HL-60/S4 (cell line): ENCODE data around the gene ITGA5.

Experiments
- in situ Hi-C: fragments of 300-500 bp; cut with MboI; formaldehyde crosslinking; loops from 2 replicates; pipeline ENCODE4 v1.14.3; 2022; ENCODE audit warnings: low sequenced_read_pairs

Gene ITGA5

GRCh38 chr12:54374562-54375258, 44.4 kb downstream of the ITGA5 start:
- in situ Hi-C loops, result loop anchor here (10.0 kb wide), 1 partner anchor 380 kb away; no protein-coding TSS in a partner anchor

DNA sequence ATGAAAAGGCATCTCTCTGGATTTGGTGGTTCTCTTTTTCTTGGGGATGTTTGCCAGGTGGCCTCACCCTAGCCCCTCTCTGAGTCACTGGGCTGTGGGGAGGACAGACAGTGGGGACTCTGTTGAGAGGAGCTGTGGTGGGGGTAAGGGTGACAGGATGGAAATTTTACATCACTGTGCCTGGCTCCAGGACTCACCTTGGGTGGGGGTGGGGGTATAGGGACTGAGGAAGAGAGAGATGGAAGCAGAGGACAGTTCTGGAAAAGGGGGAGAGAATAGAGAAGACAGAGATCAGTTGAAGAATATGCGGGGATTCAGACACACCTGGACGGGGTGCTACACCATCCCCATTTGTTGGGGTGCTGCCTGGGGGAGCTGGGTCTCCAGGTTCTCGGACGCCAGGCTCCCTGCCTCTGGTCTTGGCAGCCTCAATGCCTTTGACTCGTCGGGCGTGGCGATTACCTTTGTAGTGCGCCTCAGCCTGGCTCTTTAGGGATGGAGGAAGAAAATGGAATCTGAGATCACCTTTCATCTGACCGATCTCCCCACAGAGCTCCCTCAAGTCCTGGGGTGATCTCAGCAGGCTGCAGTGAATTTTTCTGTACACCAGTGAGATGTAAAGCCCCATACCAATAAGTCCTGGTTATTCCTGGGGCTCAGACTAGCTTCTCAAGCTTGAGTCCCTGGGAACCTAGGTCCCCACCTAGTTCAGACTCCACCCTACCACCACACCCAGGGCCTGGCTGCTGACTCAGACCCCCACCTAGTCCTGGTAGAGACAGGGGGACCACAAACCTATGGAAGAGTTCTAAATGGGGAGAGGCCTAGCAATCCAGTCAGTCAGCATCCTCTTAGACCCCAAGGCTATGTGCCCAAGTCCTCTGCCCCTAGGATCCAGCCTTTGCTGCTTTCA, 45.2 kb downstream of the ITGA5 start:
- in situ Hi-C loops, result loop anchor here (10.0 kb wide), 1 partner anchor 379 kb away; no protein-coding TSS in a partner anchor

GRCh38 chr12:54372113-54372806, 46.8 kb downstream of the ITGA5 start:
- in situ Hi-C loops, result loop anchor here (10.0 kb wide), 1 partner anchor 377 kb away; no protein-coding TSS in a partner anchor

GRCh38 chr12:54371328-54372112, 47.5 kb downstream of the ITGA5 start:
- in situ Hi-C loops, result loop anchor here (10.0 kb wide), 1 partner anchor 377 kb away; no protein-coding TSS in a partner anchor

DNA sequence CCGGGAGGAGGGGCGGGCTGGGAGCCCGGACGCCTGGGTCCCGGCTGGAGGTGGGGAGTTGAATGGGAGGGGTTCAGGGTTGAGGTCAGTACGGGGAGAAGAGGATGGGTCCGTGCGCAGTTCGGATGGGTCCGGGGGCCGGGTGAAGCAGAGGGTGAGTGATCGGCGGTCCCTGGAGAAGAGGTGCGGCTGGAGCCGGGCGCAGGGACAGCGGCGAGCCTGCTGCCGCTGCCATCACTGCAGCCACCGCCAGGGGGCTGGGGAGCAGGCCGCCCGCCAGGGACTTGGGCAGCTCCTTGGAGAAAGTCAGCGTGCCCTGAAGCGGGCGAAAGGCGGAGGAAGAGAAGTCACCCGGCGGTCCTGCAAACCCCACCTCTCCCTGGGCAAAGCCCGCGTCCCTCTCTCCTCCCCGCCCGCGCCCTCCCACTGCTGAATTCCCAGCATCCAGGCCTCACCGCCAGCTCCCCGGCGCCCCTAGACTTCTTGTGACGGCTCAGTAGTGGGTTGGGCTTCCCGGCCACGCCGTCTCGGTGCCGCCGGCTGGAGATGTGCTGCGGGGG, 48.8 kb downstream of the ITGA5 start:
- in situ Hi-C loops, result loop anchor here (10.0 kb wide), 1 partner anchor 375 kb away; no protein-coding TSS in a partner anchor

- in situ Hi-C loops, result loop anchor here (10.0 kb wide), 2 partner anchors 145 to 375 kb away; no protein-coding TSS in a partner anchor
Measured at GRCh38 chr12:54369597-54370131, 49.4 kb downstream of the ITGA5 start.

GRCh38 chr12:54368709-54369596, 50.1 kb downstream of the ITGA5 start:
- in situ Hi-C loops, result loop anchor here (10.0 kb wide), 1 partner anchor 144 kb away; no protein-coding TSS in a partner anchor

- in situ Hi-C loops, result loop anchor here (10.0 kb wide), 1 partner anchor 143 kb away; no protein-coding TSS in a partner anchor
Measured at GRCh38 chr12:54368025-54368708, 50.9 kb downstream of the ITGA5 start.

DNA sequence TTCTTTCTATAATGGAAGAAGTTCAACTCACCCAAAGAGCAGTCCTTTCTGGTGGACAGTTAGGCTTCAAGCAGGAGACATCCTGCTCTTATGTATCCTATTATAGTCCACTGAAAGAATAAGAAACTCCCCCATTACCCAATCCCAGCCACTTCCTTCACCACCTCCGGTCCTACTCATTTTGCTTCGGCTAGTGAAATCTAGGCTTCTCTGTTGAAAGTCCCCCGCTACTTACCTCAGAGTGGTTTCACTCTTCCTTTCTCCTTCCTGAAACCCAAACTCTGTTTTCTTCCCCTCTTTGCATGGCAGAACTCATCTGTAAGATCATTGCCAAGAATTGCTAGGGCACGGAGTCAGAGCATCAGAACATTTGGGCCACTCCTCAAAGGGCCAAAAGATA, 54.7 kb downstream of the ITGA5 start, which contains the start of gene GPR84:
Gene GPR84 (minus strand): TSS at position 74 of the 400 bp plus-strand sequence. CDS start 635 bp downstream, outside the sequence.
- in situ Hi-C loops, result loop anchor here (10.0 kb wide), 1 partner anchor 140 kb away; no protein-coding TSS in a partner anchor

DNA sequence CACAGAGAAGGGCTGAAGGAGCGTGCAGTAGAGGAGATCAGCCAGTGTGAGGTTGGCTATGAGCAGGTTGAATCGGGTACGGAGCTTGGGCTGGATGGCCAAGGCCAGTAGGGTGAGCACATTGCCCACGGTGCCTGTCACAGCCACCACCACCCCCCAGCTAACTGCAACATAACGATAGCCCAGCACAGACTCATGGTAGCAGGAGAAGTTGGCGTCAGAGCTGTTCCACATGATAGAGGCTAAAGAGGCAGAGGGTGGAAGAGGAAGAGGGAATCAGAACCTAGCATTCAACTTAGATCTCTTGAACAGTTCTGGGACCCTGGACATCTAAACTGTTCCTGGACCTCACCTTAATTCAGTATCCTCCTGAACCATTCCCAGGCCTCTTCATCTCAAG, 55.4 kb downstream of the ITGA5 start:
- in situ Hi-C loops, result loop anchor here (10.0 kb wide), 1 partner anchor 139 kb away; no protein-coding TSS in a partner anchor

GRCh38 chr12:54363047-54363446, 56.0 kb downstream of the ITGA5 start:
- in situ Hi-C loops, result loop anchor here (10.0 kb wide), 1 partner anchor 138 kb away; no protein-coding TSS in a partner anchor

- in situ Hi-C loops, result loop anchor here (10.0 kb wide), 1 partner anchor 136 kb away; no protein-coding TSS in a partner anchor
Measured at GRCh38 chr12:54360717-54361456, 58.2 kb downstream of the ITGA5 start.

GRCh38 chr12:54359762-54360351, 59.2 kb downstream of the ITGA5 start:
- in situ Hi-C loops, result loop anchor here (10.0 kb wide), 1 partner anchor 135 kb away; no protein-coding TSS in a partner anchor

DNA sequence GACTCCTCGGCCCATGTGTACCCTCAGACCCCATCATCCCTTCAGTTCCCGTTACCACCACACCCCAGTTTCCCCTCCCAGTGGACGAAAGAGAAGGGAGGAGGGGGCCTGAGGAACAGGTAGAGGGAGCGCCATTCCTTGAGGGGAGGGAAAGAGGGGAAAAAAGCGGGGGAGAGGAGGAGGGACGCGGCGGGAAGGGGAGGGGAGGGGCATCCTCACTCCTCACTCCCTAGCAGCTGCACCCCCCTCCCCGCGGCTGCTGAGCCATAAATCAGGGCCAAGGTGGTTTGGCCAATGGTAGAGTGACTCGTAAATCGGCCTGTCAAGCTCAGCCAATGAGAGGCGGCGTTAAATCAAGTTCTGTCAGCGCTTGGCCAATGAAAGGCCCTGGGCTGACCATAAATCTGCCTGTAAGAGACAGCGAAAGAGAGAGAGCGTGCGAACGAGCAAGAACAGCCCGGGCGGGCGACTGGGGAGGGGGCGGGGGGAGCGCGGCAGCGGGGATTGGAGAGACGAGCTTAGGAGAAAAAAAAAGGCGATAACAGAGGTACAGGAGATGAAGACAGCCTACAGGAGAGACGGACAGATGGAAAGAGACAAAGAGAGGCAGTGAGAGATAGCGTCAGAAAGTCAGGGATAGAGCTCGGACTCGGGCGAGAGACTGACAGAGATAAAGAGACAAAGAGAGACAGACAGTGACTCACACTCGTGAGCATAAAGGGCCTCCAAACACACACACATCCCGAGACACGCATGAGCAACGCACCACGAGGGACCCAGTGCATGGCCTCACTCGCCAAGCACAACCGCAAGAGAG, 59.9 kb downstream of the ITGA5 start:
- in situ Hi-C loops, result no loop called here

- in situ Hi-C loops, result no loop called here
Measured at GRCh38 chr12:54358191-54358944, 60.7 kb downstream of the ITGA5 start.
